Prostate gland (tissue), 2 donors: ENCODE measurements around the gene ABHD5.

Experiments used
- POLR2A ChIP-seq: fragments of 450-650 bp; IDR thresholded peaks from one replicate; pipeline ENCODE4 v1.6.1; 2016; ENCODE audit warnings: antibody characterized with exemption, mild to moderate bottlenecking
- TF ChIP-seq, protein P1 (sequence below), 4 experiments: fragments of 200-600 bp in 2 of 4; fragments of 450-650 bp in 2 of 4; sonication (generic) in 2 of 4; IDR thresholded peaks; 1 replicate in 3 of 4; 2 replicates in 1 of 4; pipeline ENCODE4 v1.5.1; 2016 to 2019; ENCODE audit warnings: antibody characterized with exemption in 4 of 4, mild to moderate bottlenecking in 2 of 4, moderate library complexity in 2 of 4

DNA sequence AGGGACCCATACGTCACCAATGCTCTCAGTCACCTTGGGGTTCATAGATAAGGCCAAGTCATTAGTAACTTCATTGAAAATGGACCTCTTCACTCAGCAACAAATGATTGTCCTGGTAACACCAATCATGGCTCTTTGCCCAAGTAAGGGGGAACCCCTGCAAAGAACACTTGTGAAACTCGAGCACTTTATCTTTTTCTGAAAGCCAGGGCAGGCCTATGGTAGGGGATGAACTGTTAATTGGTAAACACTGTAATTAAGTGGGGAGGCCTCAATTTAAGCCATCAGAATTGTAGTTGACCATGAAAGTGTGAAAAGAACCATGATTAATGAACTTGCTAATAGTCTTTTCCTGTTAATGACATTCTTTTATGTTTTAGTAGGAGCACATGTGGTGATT, 73.3 kb downstream of the ABHD5 start:
- TF ChIP-seq, protein P1, sequence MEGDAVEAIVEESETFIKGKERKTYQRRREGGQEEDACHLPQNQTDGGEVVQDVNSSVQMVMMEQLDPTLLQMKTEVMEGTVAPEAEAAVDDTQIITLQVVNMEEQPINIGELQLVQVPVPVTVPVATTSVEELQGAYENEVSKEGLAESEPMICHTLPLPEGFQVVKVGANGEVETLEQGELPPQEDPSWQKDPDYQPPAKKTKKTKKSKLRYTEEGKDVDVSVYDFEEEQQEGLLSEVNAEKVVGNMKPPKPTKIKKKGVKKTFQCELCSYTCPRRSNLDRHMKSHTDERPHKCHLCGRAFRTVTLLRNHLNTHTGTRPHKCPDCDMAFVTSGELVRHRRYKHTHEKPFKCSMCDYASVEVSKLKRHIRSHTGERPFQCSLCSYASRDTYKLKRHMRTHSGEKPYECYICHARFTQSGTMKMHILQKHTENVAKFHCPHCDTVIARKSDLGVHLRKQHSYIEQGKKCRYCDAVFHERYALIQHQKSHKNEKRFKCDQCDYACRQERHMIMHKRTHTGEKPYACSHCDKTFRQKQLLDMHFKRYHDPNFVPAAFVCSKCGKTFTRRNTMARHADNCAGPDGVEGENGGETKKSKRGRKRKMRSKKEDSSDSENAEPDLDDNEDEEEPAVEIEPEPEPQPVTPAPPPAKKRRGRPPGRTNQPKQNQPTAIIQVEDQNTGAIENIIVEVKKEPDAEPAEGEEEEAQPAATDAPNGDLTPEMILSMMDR (IDR thresholded peaks at IDR 0.05): no peak
- no peak for TF ChIP-seq POLR2A
